ENCODE results near the gene CDK15.

- TF ChIP-seq CTCF (IDR thresholded peaks at IDR 0.05) (no peak), POLR2A (IDR thresholded peaks at IDR 0.05) (no peak)
Measured at GRCh38 chr2:201913201-201913600, 106.9 kb downstream of the CDK15 start.
